Smooth muscle cell (in vitro differentiated cells): ENCODE measurements around the gene WT1. TPM values are rescaled to one million over a fixed set of nuclear protein-coding genes. Genes with fewer than 3 reads are reported as not detected.

Experiments used
- DNase-seq: peaks from one replicate; lab custom pipeline; 2025; ENCODE audit not compliant: unreplicated experiment; lab: John Stamatoyannopoulos, UW
- H2AFZ ChIP-seq: fragments of 200-600 bp; sonication (generic); 2 replicates; pipeline ENCODE4 v1.6.0; 2016; ENCODE audit warnings: antibody characterized with exemption, low read depth, mild to moderate bottlenecking
- H3F3A ChIP-seq: fragments of 200-600 bp; sonication (generic); 2 replicates; pipeline ENCODE4 v1.6.0; 2017; ENCODE audit warnings: antibody characterized with exemption, low read depth
- H3K27ac ChIP-seq: fragments of 200-600 bp; sonication (generic); 2 replicates; pipeline ENCODE4 v1.5.1; 2016; ENCODE audit warnings: low read depth, mild to moderate bottlenecking
- H3K27me3 ChIP-seq: fragments of 200-600 bp; sonication (generic); 2 replicates; pipeline ENCODE4 v1.6.1; 2016; ENCODE audit warnings: low read depth, mild to moderate bottlenecking
- H3K36me3 ChIP-seq: fragments of 200-600 bp; sonication (generic); 2 replicates; pipeline ENCODE4 v1.5.1; 2016; ENCODE audit warnings: low read depth
- H3K4me1 ChIP-seq: fragments of 200-600 bp; sonication (generic); 2 replicates; pipeline ENCODE4 v1.5.1; 2016; ENCODE audit warnings: low read depth
- H3K4me2 ChIP-seq: fragments of 200-600 bp; sonication (generic); 2 replicates; pipeline ENCODE4 v1.6.0; 2016; ENCODE audit warnings: mild to moderate bottlenecking
- H3K4me3 ChIP-seq: fragments of 200-600 bp; sonication (generic); 2 replicates; pipeline ENCODE4 v1.5.1; 2016; ENCODE audit warnings: mild to moderate bottlenecking
- H3K79me2 ChIP-seq: fragments of 200-600 bp; sonication (generic); 2 replicates; pipeline ENCODE4 v1.6.0; 2016; ENCODE audit warnings: low read depth, mild to moderate bottlenecking
- H3K9ac ChIP-seq: fragments of 200-600 bp; sonication (generic); 2 replicates; pipeline ENCODE4 v1.6.0; 2016; ENCODE audit warnings: low read depth
- H3K9me3 ChIP-seq: fragments of 200-600 bp; sonication (generic); replicated peaks from 2 replicates; pipeline ENCODE4 v1.5.1; 2016; ENCODE audit warnings: low read depth
- H4K20me1 ChIP-seq: fragments of 200-600 bp; sonication (generic); 2 replicates; pipeline ENCODE4 v1.6.0; 2016; ENCODE audit warnings: low read depth
- WGBS: methylation state at CpG from one replicate; pipeline ENCODE4 v1.1.7; 2016; ENCODE audit warnings: low lambda C conversion rate; 5-methylcytosine and 5-hydroxymethylcytosine counted together
- polyA plus RNA-seq: library from polyadenylated mRNA; unstranded; fragments of >200 nt; fragmentation: Nextera tagmentation; extraction: Ambion mirVana; gene quantifications from 2 replicates; pipeline ENCODE4 v1.2.1, GENCODE V29; 2016
- total RNA-seq: library from RNA; depleted of rRNA; stranded (reverse); fragments of >200 nt; gene quantifications from 2 replicates; pipeline ENCODE4 v1.2.3, GENCODE V29; 2014
- TF ChIP-seq, protein P1 (sequence below): fragments of 200-600 bp; sonication (generic); IDR thresholded peaks from 2 replicates; pipeline ENCODE4 v1.5.1; 2017; ENCODE audit warnings: borderline replicate concordance, mild to moderate bottlenecking, antibody characterized with exemption; ENCODE audit not compliant: insufficient read depth, poor library complexity, severe bottlenecking

The WT1 gene
- total and polyA plus RNA-seq, 2 experiments from 2014 or later, result not detected

DNA sequence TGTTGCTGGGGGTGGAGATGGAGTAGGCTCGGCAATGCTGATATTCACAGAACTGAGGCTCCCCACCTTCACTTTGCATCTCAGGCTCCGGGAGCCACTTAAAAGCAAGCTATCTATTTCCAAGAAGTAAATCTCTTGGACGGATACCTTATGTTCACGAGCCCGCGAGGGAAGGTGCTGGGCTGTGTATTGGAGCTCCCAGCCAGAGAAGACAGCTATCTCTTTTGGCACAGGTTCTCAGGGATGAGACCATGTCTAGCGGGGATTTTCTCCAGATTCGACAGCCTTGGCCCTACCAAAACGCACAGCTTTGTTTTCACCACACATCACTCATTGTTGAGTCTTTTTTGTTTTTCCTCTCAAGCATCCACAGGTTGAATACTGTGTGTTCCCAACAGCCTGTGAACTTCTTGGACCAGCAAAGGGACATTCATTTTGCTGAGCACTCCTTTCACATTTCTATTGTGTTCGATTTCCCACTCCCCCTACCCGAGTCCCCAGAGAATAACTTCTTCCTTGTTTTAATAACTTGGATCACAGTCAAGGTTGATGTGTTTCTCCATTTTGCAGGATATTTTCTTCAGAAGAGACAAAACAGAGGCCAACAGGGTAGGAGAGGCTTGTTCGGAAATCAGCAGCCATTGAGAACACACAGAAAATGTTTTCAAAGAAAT, 23.3 kb downstream of the WT1 start:
- Histone ChIP-seq H2AFZ (no peak overlapping the region), H3K4me3 (no peak overlapping the region), H3K9me3 (no peaks in the 10 kb centered on the region), H3K79me2 (no peaks in the 10 kb centered on the region), H3K4me2 (no peak overlapping the region), H3K9ac (no peak overlapping the region), H3K27ac (no peak overlapping the region), H3F3A (no peaks in the 10 kb centered on the region), H3K27me3 (peaks cover 52% of the 10 kb centered on the region), H3K4me1 (no peaks in the 10 kb centered on the region), H4K20me1 (no peaks in the 10 kb centered on the region), H3K36me3 (no peaks in the 10 kb centered on the region)
- WGBS, result 94% methylated on average over 12 of the region's 12 CpGs
- no peak for DNase-seq
- TF ChIP-seq, protein P1, sequence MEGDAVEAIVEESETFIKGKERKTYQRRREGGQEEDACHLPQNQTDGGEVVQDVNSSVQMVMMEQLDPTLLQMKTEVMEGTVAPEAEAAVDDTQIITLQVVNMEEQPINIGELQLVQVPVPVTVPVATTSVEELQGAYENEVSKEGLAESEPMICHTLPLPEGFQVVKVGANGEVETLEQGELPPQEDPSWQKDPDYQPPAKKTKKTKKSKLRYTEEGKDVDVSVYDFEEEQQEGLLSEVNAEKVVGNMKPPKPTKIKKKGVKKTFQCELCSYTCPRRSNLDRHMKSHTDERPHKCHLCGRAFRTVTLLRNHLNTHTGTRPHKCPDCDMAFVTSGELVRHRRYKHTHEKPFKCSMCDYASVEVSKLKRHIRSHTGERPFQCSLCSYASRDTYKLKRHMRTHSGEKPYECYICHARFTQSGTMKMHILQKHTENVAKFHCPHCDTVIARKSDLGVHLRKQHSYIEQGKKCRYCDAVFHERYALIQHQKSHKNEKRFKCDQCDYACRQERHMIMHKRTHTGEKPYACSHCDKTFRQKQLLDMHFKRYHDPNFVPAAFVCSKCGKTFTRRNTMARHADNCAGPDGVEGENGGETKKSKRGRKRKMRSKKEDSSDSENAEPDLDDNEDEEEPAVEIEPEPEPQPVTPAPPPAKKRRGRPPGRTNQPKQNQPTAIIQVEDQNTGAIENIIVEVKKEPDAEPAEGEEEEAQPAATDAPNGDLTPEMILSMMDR, result no peak

DNA sequence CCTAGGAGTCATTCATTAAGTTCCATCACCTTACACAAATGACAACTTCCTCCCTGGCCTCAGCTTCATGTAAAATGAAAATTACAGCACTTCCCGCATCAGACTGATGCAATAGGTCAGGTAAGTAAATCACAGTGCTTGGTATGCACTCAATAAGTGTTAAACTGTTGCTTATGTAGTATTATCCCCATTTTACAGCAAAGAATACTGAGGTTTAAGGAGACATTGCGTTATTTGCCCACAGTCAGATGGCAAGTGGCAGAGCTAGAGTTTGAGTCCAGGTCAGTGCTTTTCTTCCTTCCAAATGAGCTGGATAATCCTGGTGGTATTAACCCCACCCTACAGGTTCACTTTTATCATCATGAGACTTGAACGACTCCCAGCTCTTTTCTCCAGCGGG, 29.7 kb downstream of the WT1 start:
- Histone ChIP-seq H3K4me1 (no peaks in the 10 kb centered on the region), H3K9me3 (no peaks in the 10 kb centered on the region), H3K9ac (no peak overlapping the region), H3K27me3 (peaks cover 39% of the 10 kb centered on the region), H3K4me3 (no peak overlapping the region), H3K4me2 (no peak overlapping the region), H3K27ac (no peak overlapping the region), H2AFZ (no peak overlapping the region), H3K79me2 (no peaks in the 10 kb centered on the region), H3F3A (no peaks in the 10 kb centered on the region), H3K36me3 (no peaks in the 10 kb centered on the region), H4K20me1 (no peaks in the 10 kb centered on the region)
- WGBS, result 90% methylated on average over 4 of the region's 4 CpGs
- DNase-seq, result no peak
- TF ChIP-seq, protein P1, result no peak

DNA sequence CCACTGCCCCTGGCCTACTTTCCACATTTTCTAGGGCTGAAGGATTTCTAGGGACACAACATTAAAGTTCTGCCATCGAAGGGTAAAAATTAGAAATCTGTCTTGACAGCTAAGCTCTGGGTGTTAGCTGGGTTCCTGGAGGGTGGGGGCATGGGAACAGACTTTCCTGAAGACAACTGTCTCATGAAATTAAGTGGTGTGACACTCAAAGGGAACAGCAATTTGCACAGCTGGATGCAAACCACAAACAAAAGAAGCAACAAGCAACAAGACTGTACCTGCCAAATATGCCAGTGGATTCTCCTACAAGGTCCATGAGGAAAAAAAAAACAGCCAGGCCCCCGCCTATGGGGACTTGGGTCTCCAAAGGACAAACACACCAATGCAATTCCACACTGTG, 32.5 kb downstream of the WT1 start:
- Histone ChIP-seq H2AFZ (no peak overlapping the region), H3K4me2 (no peak overlapping the region), H3K36me3 (no peaks in the 10 kb centered on the region), H3K4me1 (no peaks in the 10 kb centered on the region), H3K27me3 (peaks cover 38% of the 10 kb centered on the region), H3K9ac (no peak overlapping the region), H3K27ac (no peak overlapping the region), H3K79me2 (no peaks in the 10 kb centered on the region), H3K4me3 (no peak overlapping the region), H3K9me3 (no peaks in the 10 kb centered on the region), H3F3A (no peaks in the 10 kb centered on the region), H4K20me1 (no peaks in the 10 kb centered on the region)
- TF ChIP-seq, protein P1, result no peak
- 76% methylated on average over 2 of the region's 2 CpGs for WGBS
- DNase-seq, result no peak
